GM04504 (cell line): ENCODE data around the gene CHMP3.
"Not testable (repeated sequence)": the region's sequence is repeated elsewhere in the genome, so short reads cannot be mapped to it uniquely, and the experiment has no call there.

ENCODE experiments used
- DNase-seq: peaks from one replicate; pipeline ENCODE4 v3.0.0-alpha.2; 2012; ENCODE audit warnings: low read depth

The CHMP3 gene

GRCh38 chr2:86507600-86507999 is 55.6 kb downstream of the CHMP3 start:
- no peak for DNase-seq

DNA sequence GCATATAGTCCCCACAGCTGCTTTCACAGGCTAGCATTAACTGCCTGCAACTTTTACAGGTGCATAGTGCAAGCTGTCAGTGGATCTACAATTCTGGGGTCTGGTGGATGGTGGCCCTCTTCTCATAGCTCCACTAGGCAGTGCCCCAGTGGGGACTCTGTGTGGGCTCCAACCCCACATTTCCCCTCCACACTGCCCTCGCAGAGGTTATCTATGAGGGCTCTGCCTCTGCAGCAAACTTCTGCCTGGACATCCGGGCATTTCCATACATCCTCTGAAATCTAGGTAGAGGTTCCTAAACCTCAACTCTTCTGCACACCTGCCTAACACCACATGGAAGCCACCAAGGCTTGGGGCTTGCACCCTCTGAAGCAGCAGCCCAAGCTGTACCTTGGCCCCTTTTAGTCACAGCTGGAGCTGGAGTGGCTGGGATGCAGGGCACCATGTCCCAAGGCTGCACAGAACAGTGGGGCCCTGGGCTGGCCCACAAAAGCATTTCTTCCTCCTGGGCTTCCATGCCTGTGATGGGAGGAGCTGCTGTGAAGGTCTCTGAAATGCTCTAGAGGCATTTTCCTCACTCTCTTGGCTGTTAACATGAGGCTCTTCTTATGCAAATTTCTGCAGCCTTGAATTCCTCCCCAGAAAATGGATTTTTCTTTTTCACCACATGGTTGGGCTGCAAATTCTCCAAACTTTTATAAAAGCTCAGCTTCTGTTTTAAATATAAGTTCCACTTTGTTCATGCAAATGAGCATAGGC is 62.7 kb downstream of the CHMP3 start:
- no peak for DNase-seq

GRCh38 chr2:86499326-86499725 is 63.9 kb downstream of the CHMP3 start:
- DNase-seq: no peak

DNA sequence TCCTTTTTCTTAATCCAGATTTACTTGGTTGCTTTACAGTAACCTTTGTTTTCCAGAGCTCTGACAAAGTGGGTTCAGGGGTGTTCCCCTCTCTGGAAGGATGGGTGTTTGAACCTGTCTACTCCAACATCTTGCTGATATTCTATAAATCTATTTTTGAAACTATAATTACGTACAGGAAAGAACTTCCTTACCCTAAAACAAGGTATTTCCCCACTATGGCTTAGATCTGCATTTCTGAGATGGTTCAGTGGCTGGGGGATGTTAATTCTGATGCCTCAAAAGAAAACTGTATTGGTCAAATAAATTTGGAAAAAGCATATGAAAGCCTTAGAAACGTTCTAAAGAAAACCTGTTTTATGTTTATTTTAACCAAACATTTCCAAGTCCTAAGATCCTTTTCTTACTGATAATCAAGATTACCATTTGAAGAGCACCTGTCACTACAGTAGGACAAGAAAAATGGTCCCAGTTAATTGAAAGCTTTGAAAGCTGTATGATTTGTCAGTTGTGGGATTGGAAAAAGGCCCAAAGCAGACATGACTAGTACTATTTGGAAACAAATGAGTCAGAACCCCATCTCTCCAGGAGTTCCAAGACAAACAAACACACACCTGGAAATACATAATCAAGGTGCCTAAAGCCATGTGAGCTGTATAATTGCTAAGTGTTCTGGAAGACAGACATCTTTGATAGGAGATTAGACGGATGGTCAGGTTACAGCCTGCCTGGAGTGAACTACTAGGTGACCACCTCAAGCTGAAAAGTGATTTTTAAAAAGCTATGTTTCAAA is 64.6 kb downstream of the CHMP3 start:
- DNase-seq: no peak

GRCh38 chr2:86496391-86496790 is 66.9 kb downstream of the CHMP3 start:
- DNase-seq: not testable (repeated sequence)

DNA sequence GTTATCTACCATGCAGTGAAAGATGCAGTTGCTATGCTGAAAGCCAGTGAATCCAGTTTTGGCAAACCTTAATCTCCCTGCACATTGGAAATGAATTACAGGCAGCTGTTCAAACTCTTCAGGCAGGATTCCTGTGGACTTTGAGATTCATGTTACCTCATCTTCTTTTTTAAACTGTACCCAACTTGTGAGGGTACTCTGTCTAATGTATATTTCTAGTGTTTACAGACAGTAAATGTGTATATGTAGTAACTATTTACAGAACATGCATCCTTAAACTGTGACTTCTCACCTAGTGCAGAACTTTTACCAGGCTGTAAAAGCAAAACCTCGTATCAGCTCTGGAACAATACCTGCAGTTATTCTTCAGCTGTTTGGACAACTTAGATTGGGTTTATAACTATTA is 71.2 kb downstream of the CHMP3 start:
- no peak for DNase-seq

DNA sequence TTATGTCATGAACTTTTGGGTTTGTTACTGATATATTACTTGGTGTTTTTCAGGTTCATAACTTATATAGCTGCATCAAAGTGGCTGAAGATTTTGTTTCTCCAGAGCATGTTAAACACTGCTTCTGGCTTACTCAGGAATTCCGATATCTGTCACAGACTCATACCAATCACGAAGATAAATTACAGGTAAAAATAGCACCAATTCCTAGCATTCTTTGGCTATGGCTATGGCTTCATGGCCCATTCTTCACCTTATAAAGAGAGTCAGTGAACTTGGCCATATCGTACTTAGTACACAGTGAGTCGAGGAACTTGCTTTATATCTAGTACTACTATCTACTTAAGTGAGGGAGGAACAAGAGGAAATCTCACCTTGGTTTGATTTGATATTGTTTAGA is 72.2 kb downstream of the CHMP3 start:
- no peak for DNase-seq

- DNase-seq: no peak
These were observed 73.0 kb downstream of the CHMP3 start for GRCh38 chr2:86490245-86490644.

DNA sequence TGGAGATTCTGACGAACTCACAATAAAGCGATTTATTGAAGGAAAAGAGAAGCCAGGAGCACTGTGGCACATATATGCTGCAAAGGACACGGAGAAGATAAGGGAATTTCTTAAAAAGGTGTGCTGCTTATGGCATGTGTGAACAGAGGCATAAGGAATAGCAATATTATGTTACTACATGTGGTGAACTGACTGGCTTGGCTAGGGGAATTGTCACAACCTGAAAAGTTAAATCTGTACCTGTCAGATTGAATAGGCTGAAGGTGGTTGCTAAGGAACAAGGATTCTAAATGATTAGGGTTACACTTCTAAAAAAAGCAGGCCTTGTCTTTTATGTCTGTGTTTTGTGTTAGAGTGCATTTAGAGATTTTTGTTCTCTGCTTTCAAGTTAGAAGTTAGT is 73.7 kb downstream of the CHMP3 start:
- no peak for DNase-seq

- no peak for DNase-seq
These were observed 74.5 kb downstream of the CHMP3 start for GRCh38 chr2:86488561-86489250.

- DNase-seq: no peak
These were observed 76.2 kb downstream of the CHMP3 start for GRCh38 chr2:86487062-86487461.

DNA sequence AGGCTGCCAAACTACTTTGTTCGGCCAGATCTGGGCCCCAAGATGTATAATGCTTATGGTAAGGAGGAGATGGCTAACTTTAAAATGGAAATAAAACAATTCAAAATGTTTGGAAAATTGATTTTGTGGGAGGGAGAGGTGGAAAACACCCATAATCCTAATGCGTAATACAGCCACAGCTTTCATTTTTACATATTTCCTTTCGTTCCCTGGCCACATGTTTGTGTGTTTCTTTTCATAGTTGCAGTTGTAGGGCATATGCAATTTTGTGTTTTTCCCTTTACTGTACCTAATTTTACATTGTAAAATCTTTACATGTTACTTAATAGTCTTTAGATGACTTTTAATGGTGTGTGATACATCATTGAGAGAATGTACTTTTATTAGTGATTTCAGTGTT is 77.4 kb downstream of the CHMP3 start:
- no peak for DNase-seq

- no peak for DNase-seq
These were observed 78.1 kb downstream of the CHMP3 start for GRCh38 chr2:86485103-86485502.

DNA sequence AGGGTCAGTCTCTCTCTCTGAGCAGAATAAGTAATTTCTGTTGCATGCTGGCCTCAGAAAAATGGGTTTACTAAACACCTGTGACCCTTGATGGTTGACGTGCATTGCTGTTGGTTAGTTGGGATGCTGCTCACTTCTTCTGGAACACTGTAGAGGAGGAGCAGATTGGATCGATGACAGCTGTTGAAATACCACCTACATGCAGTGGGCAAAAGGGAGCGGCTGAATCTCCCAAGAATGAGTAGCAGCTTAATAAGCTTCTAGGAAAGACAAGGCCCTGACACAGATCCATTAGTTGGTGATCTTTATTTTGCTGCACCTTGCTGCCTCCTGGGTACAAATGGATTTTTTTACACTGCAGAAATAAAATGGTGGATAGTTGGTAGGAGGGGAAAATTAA is 78.9 kb downstream of the CHMP3 start:
- no peak for DNase-seq

DNA sequence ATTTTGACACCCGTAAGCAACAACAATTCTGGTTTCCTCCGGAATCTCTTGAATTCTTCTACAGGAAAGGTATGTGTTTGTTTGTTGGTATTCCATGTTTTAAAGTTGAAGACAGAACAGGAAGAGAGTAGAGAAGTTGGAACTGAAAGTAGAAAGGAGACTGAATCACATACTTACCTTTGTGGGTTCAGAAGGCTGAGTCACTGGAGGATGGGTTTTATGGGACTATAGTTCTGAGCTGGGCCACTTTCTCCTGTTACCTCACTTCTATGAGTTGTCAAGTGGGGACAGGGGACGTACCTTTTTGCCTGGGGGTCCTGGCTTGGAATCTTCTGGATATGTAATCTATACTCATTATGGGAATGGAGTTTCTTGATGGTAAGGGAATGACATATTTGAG is 81.2 kb downstream of the CHMP3 start:
- DNase-seq: no peak

DNA sequence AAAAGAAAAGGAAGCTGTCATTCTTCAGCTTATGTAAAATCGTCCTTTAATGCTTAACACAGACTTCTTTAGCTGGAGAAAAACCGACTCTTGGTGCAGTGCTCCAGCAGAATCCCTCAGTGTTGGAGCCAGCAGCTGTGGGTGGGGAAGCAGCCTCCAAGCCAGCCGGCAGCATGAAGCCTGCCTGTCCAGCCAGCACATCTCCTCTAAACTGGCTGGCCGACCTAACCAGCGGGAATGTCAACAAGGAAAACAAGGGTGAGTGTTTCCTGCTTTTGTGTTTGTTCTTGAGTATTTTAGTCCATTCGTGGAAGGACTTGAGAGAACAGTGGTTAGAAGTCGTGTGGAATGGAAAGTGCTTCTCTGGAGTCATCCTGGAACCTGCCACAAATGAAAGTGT is 83.1 kb downstream of the CHMP3 start:
- no peak for DNase-seq

DNA sequence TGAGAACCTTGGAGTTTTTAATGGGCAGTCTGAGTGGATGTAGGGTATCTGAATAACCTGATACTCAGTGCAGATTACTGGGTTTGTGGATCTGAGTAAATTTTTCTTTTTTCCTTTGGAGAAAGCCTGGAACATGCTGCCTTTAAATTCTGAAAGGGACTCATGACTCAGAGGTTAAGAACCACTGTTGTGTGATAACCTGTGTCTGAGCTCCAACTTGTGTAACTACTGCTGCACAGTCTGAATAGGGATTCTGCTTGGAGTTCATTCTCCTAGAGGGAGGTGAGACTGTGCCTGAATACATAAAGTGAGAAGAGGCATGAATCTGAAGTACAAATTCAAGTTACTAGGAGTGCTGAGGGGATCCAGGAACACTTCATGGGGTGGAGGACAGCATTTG is 85.9 kb downstream of the CHMP3 start:
- DNase-seq: no peak

DNA sequence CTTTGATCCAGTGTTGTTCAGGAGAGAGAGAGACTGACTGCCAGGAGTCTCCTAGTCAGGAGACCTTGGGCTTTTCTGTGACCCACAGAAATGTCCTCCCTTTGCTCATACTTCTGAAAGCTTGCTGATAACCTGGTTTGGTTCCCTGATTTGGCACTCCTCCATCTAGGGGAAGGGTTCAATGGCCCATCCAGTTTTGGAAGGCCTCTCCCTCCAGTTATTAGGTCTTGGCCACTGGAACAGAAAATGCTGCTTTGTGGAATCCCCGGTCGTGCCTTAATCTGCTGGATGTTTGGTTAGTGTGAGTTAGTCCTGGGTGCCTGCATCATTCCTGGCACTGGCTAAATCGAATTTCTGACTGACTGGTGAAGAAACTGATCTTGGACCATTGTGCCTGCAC is 86.3 kb downstream of the CHMP3 start:
- DNase-seq: no peak

GRCh38 chr2:86476092-86476491 is 87.2 kb downstream of the CHMP3 start:
- no peak for DNase-seq

- DNase-seq: no peak
These were observed 91.6 kb downstream of the CHMP3 start for GRCh38 chr2:86471637-86472036.

- no peak for DNase-seq
These were observed 92.4 kb downstream of the CHMP3 start for GRCh38 chr2:86470890-86471289.

- DNase-seq: no peak
These were observed 94.8 kb downstream of the CHMP3 start for GRCh38 chr2:86468162-86469033.
